NB4 (cell line): ENCODE results near the gene ITPR2.

ENCODE experiments used
- CTCF ChIP-seq: IDR thresholded peaks from one replicate; pipeline ENCODE4 v1.5.1; 2012; ENCODE audit warnings: low read depth, low read length
- MYC ChIP-seq: IDR thresholded peaks from 2 replicates; pipeline ENCODE4 v1.6.1; 2011; ENCODE audit warnings: low read depth, low read length
- POLR2A ChIP-seq: IDR thresholded peaks from 2 replicates; pipeline ENCODE4 v1.6.1; 2011; ENCODE audit warnings: mild to moderate bottlenecking; ENCODE audit not compliant: insufficient read length; ENCODE audit errors: extremely low read depth

GRCh38 chr12:26646571-26646970, 186.4 kb downstream of the ITPR2 start:
- no peak for TF ChIP-seq CTCF
- TF ChIP-seq POLR2A = no peak
- TF ChIP-seq MYC = no peak
